Nephron (organoid): Measurements from ENCODE around the gene SMAD4.
"Not testable (repeated sequence)": the region's sequence is repeated elsewhere in the genome, so short reads cannot be mapped to it uniquely, and the experiment has no call there.

Experiments
- H3K27ac Mint-ChIP-seq, 3 experiments: 2 replicates each; pipeline ENCODE4 v1.8.0; 2020; ENCODE audit warnings: mixed read lengths in 3 of 3, mild to moderate bottlenecking in 2 of 3, moderate library complexity in 1 of 3
- H3K27me3 Mint-ChIP-seq: 2 replicates; pipeline ENCODE4 v1.8.0; 2021; ENCODE audit warnings: low read depth, mild to moderate bottlenecking, moderate library complexity, mixed read lengths
- H3K36me3 Mint-ChIP-seq: 2 replicates; pipeline ENCODE4 v1.8.0; 2020; ENCODE audit warnings: low read depth, mixed read lengths
- H3K4me1 Mint-ChIP-seq: 2 replicates; pipeline ENCODE4 v1.8.0; 2020; ENCODE audit warnings: mixed read lengths
- H3K4me3 Mint-ChIP-seq, 3 experiments: 2 replicates each; pipeline ENCODE4 v1.8.0; 2020; ENCODE audit warnings: mild to moderate bottlenecking in 3 of 3, mixed read lengths in 3 of 3, moderate library complexity in 2 of 3
- H3K9me3 Mint-ChIP-seq: 2 replicates; pipeline ENCODE4 v1.8.0; 2020; ENCODE audit warnings: mixed read lengths
- CTCF ChIP-seq, 3 experiments: fragments of 200-600 bp; sonication (generic); IDR thresholded peaks; one replicate each; pipeline ENCODE4 v1.5.0; 2021; ENCODE audit warnings: antibody characterized with exemption in 3 of 3; ENCODE audit not compliant: unreplicated experiment in 3 of 3

Gene SMAD4

GRCh38 chr18:51089691-51090090, 59.7 kb downstream of the SMAD4 start:
- H3K4me3 Mint-ChIP-seq = no peak overlapping the region
- H3K9me3 Mint-ChIP-seq = peaks cover 40% of the 10 kb centered on the region
- no peaks in the 10 kb centered on the region for H3K27me3 Mint-ChIP-seq
- H3K36me3 Mint-ChIP-seq = peaks cover 60% of the 10 kb centered on the region
- no peak overlapping the region for H3K27ac Mint-ChIP-seq
- no peak for TF ChIP-seq CTCF (IDR thresholded peaks at IDR 0.05; ENCODE audit: unreplicated experiment in 3 of 3)
- no peaks in the 10 kb centered on the region for H3K4me1 Mint-ChIP-seq

GRCh38 chr18:51091270-51091669, 61.3 kb downstream of the SMAD4 start:
- H3K4me1 Mint-ChIP-seq = no peaks in the 10 kb centered on the region
- peaks cover 46% of the 10 kb centered on the region for H3K9me3 Mint-ChIP-seq
- no peak for TF ChIP-seq CTCF (IDR thresholded peaks at IDR 0.05; ENCODE audit: unreplicated experiment in 3 of 3)
- peaks cover 48% of the 10 kb centered on the region for H3K36me3 Mint-ChIP-seq
- no peak overlapping the region for H3K4me3 Mint-ChIP-seq
- H3K27ac Mint-ChIP-seq = no peak overlapping the region
- no peaks in the 10 kb centered on the region for H3K27me3 Mint-ChIP-seq

GRCh38 chr18:51092117-51092516, 62.1 kb downstream of the SMAD4 start:
- Mint-ChIP-seq H3K36me3 (peaks cover 40% of the 10 kb centered on the region), H3K27ac (no peak overlapping the region), H3K4me3 (no peak overlapping the region), H3K27me3 (no peaks in the 10 kb centered on the region), H3K4me1 (no peaks in the 10 kb centered on the region), H3K9me3 (peaks cover 43% of the 10 kb centered on the region)
- no peak for TF ChIP-seq CTCF (IDR thresholded peaks at IDR 0.05; ENCODE audit: unreplicated experiment in 3 of 3)

- peaks cover 37% of the 10 kb centered on the region for H3K9me3 Mint-ChIP-seq
Measured at GRCh38 chr18:51092967-51093366, 63.0 kb downstream of the SMAD4 start.

GRCh38 chr18:51097021-51097822, 67.2 kb downstream of the SMAD4 start:
- no peaks in the 10 kb centered on the region for H3K4me1 Mint-ChIP-seq
- no peak overlapping the region for H3K27ac Mint-ChIP-seq
- peaks cover 4% of the 10 kb centered on the region for H3K36me3 Mint-ChIP-seq
- no peak for TF ChIP-seq CTCF (IDR thresholded peaks at IDR 0.05; ENCODE audit: unreplicated experiment in 3 of 3)
- no peak overlapping the region for H3K4me3 Mint-ChIP-seq
- peaks cover 4% of the 10 kb centered on the region for H3K27me3 Mint-ChIP-seq
- peaks cover 23% of the 10 kb centered on the region for H3K9me3 Mint-ChIP-seq

More at GRCh38 chr18:51092967-51093366, 63.0 kb downstream of the SMAD4 start:
- not testable (repeated sequence) for H3K4me3 Mint-ChIP-seq, H3K4me1 Mint-ChIP-seq, H3K27ac Mint-ChIP-seq, H3K27me3 Mint-ChIP-seq
- H3K36me3 Mint-ChIP-seq = peaks cover 31% of the 10 kb centered on the region

- H3K36me3 Mint-ChIP-seq = peaks cover 9% of the 10 kb centered on the region
- TF ChIP-seq CTCF (IDR thresholded peaks at IDR 0.05; ENCODE audit: unreplicated experiment in 3 of 3) = no peak
- H3K4me1 Mint-ChIP-seq = no peaks in the 10 kb centered on the region
- no peak overlapping the region for H3K4me3 Mint-ChIP-seq
- peaks cover 28% of the 10 kb centered on the region for H3K9me3 Mint-ChIP-seq
- H3K27ac Mint-ChIP-seq = no peak overlapping the region
- peaks cover 4% of the 10 kb centered on the region for H3K27me3 Mint-ChIP-seq
Measured at GRCh38 chr18:51098082-51098481, 68.1 kb downstream of the SMAD4 start.
